WERI-Rb-1 (cell line): ENCODE results near the gene BNC2.

Experiments used
- DNase-seq: peaks from one replicate; pipeline ENCODE4 v3.0.0-alpha.2; 2020
- H3K27ac ChIP-seq: fragments of 250-450 bp; sonication (Bioruptor Pico); 2 replicates; pipeline ENCODE4 v1.5.1; 2020; ENCODE audit warnings: mild to moderate bottlenecking, moderate library complexity
- H3K27me3 ChIP-seq: fragments of 250-450 bp; sonication (Bioruptor Pico); 2 replicates; pipeline ENCODE4 v1.5.1; 2021; ENCODE audit warnings: mild to moderate bottlenecking, low read depth, moderate library complexity; ENCODE audit not compliant: insufficient read depth, severe bottlenecking
- H3K36me3 ChIP-seq: fragments of 250-450 bp; sonication (Bioruptor Pico); 2 replicates; pipeline ENCODE4 v1.5.1; 2020; ENCODE audit warnings: mild to moderate bottlenecking, moderate library complexity
- H3K4me3 ChIP-seq: 2 replicates; pipeline ENCODE4 v1.5.1; 2011; ENCODE audit warnings: low read depth, mild to moderate bottlenecking, control low read depth, low read length
- H3K9me3 ChIP-seq: fragments of 250-450 bp; sonication (Bioruptor Pico); 2 replicates; pipeline ENCODE4 v1.5.1; 2021; ENCODE audit warnings: mild to moderate bottlenecking, moderate library complexity; ENCODE audit not compliant: severe bottlenecking
- CTCF ChIP-seq: IDR thresholded peaks from 2 replicates; pipeline ENCODE4 v1.5.1; 2011; ENCODE audit warnings: low read depth, mild to moderate bottlenecking, control low read depth, inconsistent platforms, low read length

BNC2 gene

DNA sequence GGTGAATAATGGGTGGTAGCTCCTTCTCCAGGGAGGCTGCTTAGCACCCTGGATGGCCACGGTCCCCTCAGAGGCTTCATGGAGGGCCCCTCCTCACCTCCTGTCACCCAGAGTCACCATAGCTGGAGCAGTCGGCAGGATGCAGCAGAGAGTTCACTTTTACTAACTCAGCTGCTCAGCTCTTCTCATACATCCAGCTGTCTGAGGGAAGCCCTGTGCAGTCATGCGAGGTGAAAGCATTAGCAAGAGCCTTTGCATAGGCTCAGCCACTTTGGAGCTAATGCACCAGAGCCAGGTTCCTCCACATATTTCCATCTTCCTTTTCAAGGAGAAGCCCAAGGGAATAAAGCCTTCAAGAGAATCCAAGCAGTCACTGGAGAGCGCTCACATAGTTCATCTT is 499.2 kb downstream of the BNC2 start:
- Histone ChIP-seq H3K36me3 (no peaks in the 10 kb centered on the region), H3K27ac (no peak overlapping the region), H3K9me3 (no peaks in the 10 kb centered on the region), H3K4me3 (no peak overlapping the region), H3K27me3 (no peaks in the 10 kb centered on the region)
- peak; percentile 47 for TF ChIP-seq CTCF
- DNase-seq: peak; percentile 67

- H3K27me3 ChIP-seq: no peaks in the 10 kb centered on the region
- no peak overlapping the region for H3K4me3 ChIP-seq
These were observed 499.8 kb downstream of the BNC2 start for GRCh38 chr9:16370647-16371046.

DNA sequence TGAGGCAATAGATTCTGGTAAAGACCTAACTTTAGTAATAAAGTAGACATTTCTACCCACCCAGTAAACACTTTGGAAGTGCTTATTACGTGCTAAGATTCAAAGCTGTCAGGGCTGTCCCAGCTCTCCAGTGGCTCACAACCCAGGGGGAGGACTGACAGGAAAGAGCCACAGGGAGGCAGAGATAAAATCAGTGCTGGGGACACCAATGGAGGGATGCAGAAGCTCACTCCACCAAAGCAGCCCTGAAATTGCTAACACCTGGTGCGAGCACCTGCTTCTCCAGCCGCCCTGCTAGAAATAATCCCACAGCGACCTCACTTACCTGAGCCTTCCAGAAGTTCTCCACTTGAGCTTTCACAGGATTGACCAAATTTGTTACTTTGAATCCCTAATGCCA is 501.0 kb downstream of the BNC2 start:
- H3K27ac ChIP-seq: no peak overlapping the region
- no peak for DNase-seq
- no peaks in the 10 kb centered on the region for H3K9me3 ChIP-seq
- no peak for TF ChIP-seq CTCF
- no peaks in the 10 kb centered on the region for H3K36me3 ChIP-seq
- H3K4me3 ChIP-seq: no peak overlapping the region
- H3K27me3 ChIP-seq: no peaks in the 10 kb centered on the region

More at GRCh38 chr9:16370647-16371046, 499.8 kb downstream of the BNC2 start:
- Histone ChIP-seq H3K27ac (no peak overlapping the region), H3K36me3 (no peaks in the 10 kb centered on the region), H3K9me3 (no peaks in the 10 kb centered on the region)
- DNase-seq: no peak
- no peak for TF ChIP-seq CTCF

GRCh38 chr9:16368237-16369087 is 502.0 kb downstream of the BNC2 start:
- Histone ChIP-seq H3K27me3 (no peaks in the 10 kb centered on the region), H3K36me3 (no peaks in the 10 kb centered on the region), H3K9me3 (no peaks in the 10 kb centered on the region), H3K4me3 (no peak overlapping the region), H3K27ac (no peak overlapping the region)
- no peak for TF ChIP-seq CTCF
- no peak for DNase-seq

DNA sequence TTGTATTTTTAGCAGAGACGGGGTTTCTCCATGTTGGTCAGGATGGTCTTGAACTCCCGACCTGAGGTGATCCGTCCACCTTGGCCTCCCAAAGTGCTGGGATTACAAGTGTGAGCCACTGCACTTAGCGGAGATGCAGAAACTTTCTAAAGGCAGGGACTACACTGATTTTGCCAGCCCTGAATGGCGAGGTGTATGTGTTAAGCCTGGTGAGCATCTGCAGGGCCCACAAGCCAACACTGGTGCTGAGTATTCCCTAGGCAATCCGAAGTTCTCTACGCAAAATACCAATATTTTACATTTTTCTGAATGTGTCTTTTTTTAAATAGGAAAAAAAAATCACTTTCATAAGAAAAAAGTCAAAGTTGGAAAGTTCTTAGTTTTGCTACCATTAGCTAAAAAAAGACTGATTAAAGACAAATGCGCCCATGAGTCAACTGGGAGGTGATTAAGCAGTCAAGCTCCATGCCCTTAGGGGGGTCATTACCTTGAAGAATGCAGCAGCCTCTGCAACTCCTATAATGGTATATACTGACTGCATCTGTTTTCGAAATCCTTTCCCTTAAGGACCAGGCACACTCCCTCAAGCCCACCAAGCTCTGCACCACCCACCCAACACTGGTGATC is 502.8 kb downstream of the BNC2 start:
- H3K36me3 ChIP-seq: no peaks in the 10 kb centered on the region
- H3K27me3 ChIP-seq: no peaks in the 10 kb centered on the region
- H3K4me3 ChIP-seq: no peak overlapping the region
- no peaks in the 10 kb centered on the region for H3K9me3 ChIP-seq
- H3K27ac ChIP-seq: no peak overlapping the region
- no peak for TF ChIP-seq CTCF
- DNase-seq: no peak
